Measurements from ENCODE around the gene RYR2. TPM values are rescaled to one million over a fixed set of nuclear protein-coding genes. Genes with fewer than 3 reads are reported as not detected.

Gene RYR2
- total and polyA plus RNA-seq, 9 of the 15 experiments (the other 6 are each of a cell fraction or from before 2014, with no cell fraction given) = 0.03 to 0.42 (median 0.14) TPM

- BruUV-seq (replicated peaks) = no TSS peak
- intact Hi-C loops (cut with micrococcal nuclease) (no loop called here), in situ Hi-C loops (cut with MboI) (loop anchor here (5.0 kb wide), 1 partner anchor 39 kb away; no protein-coding TSS in a partner anchor)
- DNase-seq (ENCODE audit: extremely low read depth in 1 of 4, low spot score in 3 of 4) (no peak), ATAC-seq (no peak), FAIRE-seq (no peak)
- no peaks in the 10 kb centered on the region for H3K4me1 ChIP-seq (replicated peaks in 1 of 2; ENCODE audit: control insufficient read depth in 2 of 2, insufficient read depth in 2 of 2, low read length in 2 of 2)
- H2AFZ ChIP-seq (ENCODE audit: low read depth, low read length) = no peak overlapping the region
- ChIA-PET POLR2A (no interaction called here), CTCF (ENCODE audit: low intra/inter-chr PET ratio) (no interaction called here)
- WGBS (ENCODE audit: insufficient coverage, low coverage, missing lambda C conversion rate) = under 1% methylated on average over 12 of the region's 12 CpGs
- no peaks in the 10 kb centered on the region for H3K36me3 ChIP-seq (ENCODE audit: control insufficient read depth, insufficient read depth, low read length)
- H3K4me3 ChIP-seq = no peak overlapping the region
- no peaks in the 10 kb centered on the region; the same call in 1 of the 2 replicates for H4K20me1 ChIP-seq (replicated peaks; ENCODE audit: control insufficient read depth, insufficient read depth, low read length)
- peaks cover 2 to 15% of the 10 kb centered on the region in 2 experiments; a peak in 3 of 5 replicates for H3K27me3 ChIP-seq (ENCODE audit: control insufficient read depth in 2 of 2, insufficient read depth in 2 of 2, low read length in 2 of 2)
- no peak overlapping the region for H3K27ac ChIP-seq (ENCODE audit: extremely low read depth, low read depth, low read length)
- H3K9me3 ChIP-seq (replicated peaks; ENCODE audit: control insufficient read depth, insufficient read depth, low read depth, low read length) = no peaks in the 10 kb centered on the region
- peak overlapping the region in 1 of 2 experiments; percentile 21; a peak in 1 of 4 replicates for H3K9ac ChIP-seq (ENCODE audit: insufficient read depth in 1 of 2, low read depth in 2 of 2, low read length in 2 of 2)
- no peaks in the 10 kb centered on the region for H3K9me1 ChIP-seq (ENCODE audit: control insufficient read depth, insufficient read depth, low read length)
- H3K79me2 ChIP-seq (ENCODE audit: control insufficient read depth, insufficient read depth, low read length) = no peaks in the 10 kb centered on the region
- no peak overlapping the region for H3K4me2 ChIP-seq (ENCODE audit: insufficient read depth, low read length)
- TF ChIP-seq PHF21A (IDR thresholded peaks at IDR 0.05; ENCODE audit: borderline replicate concordance, low read depth) (no peak), SRSF7 (optimal IDR thresholded peaks at IDR 0.05; ENCODE audit: low read depth, low read length) (no peak), MLLT1 (IDR thresholded peaks at IDR 0.05) (no peak), TAF1 (IDR thresholded peaks at IDR 0.05; ENCODE audit: control insufficient read depth, extremely low read depth, insufficient read depth, low read length, severe bottlenecking) (no peak), MAFK (IDR thresholded peaks at IDR 0.05; ENCODE audit: low read length) (no peak), CGGBP1 (CRISPR knock-in tag; IDR thresholded peaks at IDR 0.05) (no peak), ZNF146 (CRISPR knock-in tag; IDR thresholded peaks at IDR 0.05; ENCODE audit: unreplicated experiment) (no peak), DACH1 (IDR thresholded peaks at IDR 0.05; ENCODE audit: partially characterized antibody) (no peak), IRF2 (CRISPR knock-in tag; IDR thresholded peaks at IDR 0.05) (no peak), MCM5 (IDR thresholded peaks at IDR 0.05; ENCODE audit: low read depth) (no peak), GATA2 (CRISPR knock-in tag; IDR thresholded peaks at IDR 0.05) (no peak), ZNF830 (CRISPR knock-in tag; IDR thresholded peaks at IDR 0.05) (no peak), WHSC1 (IDR thresholded peaks at IDR 0.05; ENCODE audit: low read length) (no peak), SLC30A9 (CRISPR knock-in tag; IDR thresholded peaks at IDR 0.05) (no peak), TSHZ1 (CRISPR knock-in tag; IDR thresholded peaks at IDR 0.05) (no peak), GATAD2A (IDR thresholded peaks at IDR 0.05) (no peak), HMGXB4 (CRISPR knock-in tag; IDR thresholded peaks at IDR 0.05) (no peak), BDP1 (IDR thresholded peaks at IDR 0.05; ENCODE audit: insufficient read depth, insufficient read length) (no peak)
These were observed 51.7 kb downstream of the RYR2 start for GRCh38 chr1:237093691-237094090.
